HCT116 (cell line): Measurements from ENCODE around the gene EMP2. TPM values are rescaled to one million over a fixed set of nuclear protein-coding genes. Genes with fewer than 3 reads are reported as not detected.

Experiments
- ATAC-seq: fragments of 200-7000 bp; cut with Tn5 transposase; 2 replicates; pipeline ENCODE4 v1.9.1; 2020; ENCODE audit warnings: mild to moderate bottlenecking, moderate library complexity
- BruUV-seq: library from RNA; stranded (reverse); fragments of 400-500 nt; replicated peaks from 2 replicates; lab custom pipeline; 2021; lab: Mats Ljungman, UMichigan
- CTCF ChIA-PET: fragments of 300-600 bp; sonication (Branson Sonifier 250); formaldehyde crosslinking; loops from one replicate; lab custom pipeline; 2021; ENCODE audit warnings: antibody characterized with exemption; lab: Charles Lee
- POLR2A ChIA-PET: fragments of 300-600, 350-600 bp; sonication (Branson Sonifier 250); formaldehyde crosslinking; loops from one replicate; lab custom pipeline; 2021; ENCODE audit warnings: antibody characterized with exemption; lab: Charles Lee
- RAD21 ChIA-PET, 2 experiments: fragments of 300-600 bp; sonication (Branson Sonifier 250); formaldehyde crosslinking; loops; one replicate each; lab custom pipeline; 2023; ENCODE audit warnings: low total read pairs in 2 of 2; ENCODE audit not compliant: uncharacterized antibody in 2 of 2, unreplicated experiment in 2 of 2, low non-redundant PET in 1 of 2; lab: Charles Lee
- DNase-seq: peaks from one replicate; pipeline ENCODE4 v3.0.0-alpha.2; 2010; ENCODE audit warnings: low read depth, low spot score
- H2AFZ ChIP-seq: fragments of 200-600 bp; shearing (Covaris generic), sonication (generic); 2 replicates; pipeline ENCODE4 v1.6.1; 2017; ENCODE audit warnings: low read depth, mixed run types, mixed read lengths, antibody characterized with exemption, low read length; ENCODE audit not compliant: poor library complexity, severe bottlenecking
- H3K27ac ChIP-seq: 2 replicates; pipeline ENCODE4 v1.5.1; 2012; ENCODE audit warnings: low read depth, low read length
- H3K27me3 ChIP-seq: fragments of 200-600 bp; sonication (generic); 2 replicates; pipeline ENCODE4 v1.6.1; 2016; ENCODE audit warnings: mixed run types, low read length, mixed read lengths; ENCODE audit not compliant: insufficient read depth
- H3K36me3 ChIP-seq, 2 experiments: fragments of 200-500 bp in 1 of 2; fragments of 200-600 bp in 1 of 2; sonication (Bioruptor generic) in 1 of 2; sonication (generic) in 1 of 2; 2 replicates each; pipeline versions ENCODE4 v1.5.1 to v1.6.1; 2014 to 2016; ENCODE audit warnings: low read length in 2 of 2, inconsistent platforms in 1 of 2, mixed read lengths in 1 of 2, mixed run types in 1 of 2; ENCODE audit not compliant: insufficient read depth in 2 of 2, control insufficient read depth in 1 of 2
- H3K4me1 ChIP-seq, 2 experiments: fragments of 200-600 bp in 1 of 2; sonication (generic) in 1 of 2; 2 replicates each; pipeline versions ENCODE4 v1.5.1 to v1.6.1; 2012 to 2017; ENCODE audit warnings: low read length in 2 of 2, inconsistent platforms in 1 of 2, mild to moderate bottlenecking in 1 of 2, mixed read lengths in 1 of 2, mixed run types in 1 of 2, moderate library complexity in 1 of 2; ENCODE audit not compliant: insufficient read depth in 2 of 2, control insufficient read depth in 1 of 2
- H3K4me2 ChIP-seq: fragments of 200-600 bp; sonication (generic); 2 replicates; pipeline ENCODE4 v1.6.1; 2017; ENCODE audit warnings: mixed run types, low read length, mixed read lengths
- H3K4me3 ChIP-seq, 2 experiments: fragments of 200-600 bp in 1 of 2; sonication (generic) in 1 of 2; replicated peaks in 1 of 2; 2 replicates each; pipeline ENCODE4 v1.5.1; 2011 to 2016; ENCODE audit warnings: low read length in 2 of 2, control low read depth in 1 of 2, low read depth in 1 of 2, mild to moderate bottlenecking in 1 of 2, mixed read lengths in 1 of 2, mixed run types in 1 of 2
- H3K79me2 ChIP-seq: fragments of 200-600 bp; sonication (generic); 2 replicates; pipeline ENCODE4 v1.6.1; 2017; ENCODE audit warnings: mild to moderate bottlenecking, mixed run types, low read length, moderate library complexity, mixed read lengths; ENCODE audit not compliant: insufficient read depth
- H3K9ac ChIP-seq: fragments of 200-600 bp; sonication (generic); 2 replicates; pipeline ENCODE4 v1.6.1; 2016; ENCODE audit warnings: low read length, mixed read lengths
- H3K9me2 ChIP-seq: fragments of 200-600 bp; sonication (generic), shearing (Covaris generic); 2 replicates; pipeline ENCODE4 v1.6.1; 2017; ENCODE audit warnings: mixed run types, mild to moderate bottlenecking, moderate library complexity; ENCODE audit not compliant: insufficient read depth
- H3K9me3 ChIP-seq, 2 experiments: fragments of 200-500 bp in 1 of 2; fragments of 200-600 bp in 1 of 2; sonication (Bioruptor generic) in 1 of 2; sonication (generic) in 1 of 2; 2 replicates each; pipeline ENCODE4 v1.6.1; 2014 to 2017; ENCODE audit warnings: low read length in 2 of 2, mixed read lengths in 2 of 2, inconsistent platforms in 1 of 2, low read depth in 1 of 2, mild to moderate bottlenecking in 1 of 2, mixed run types in 1 of 2, moderate library complexity in 1 of 2; ENCODE audit not compliant: control insufficient read depth in 1 of 2, insufficient read depth in 1 of 2
- H4K20me1 ChIP-seq: fragments of 200-600 bp; sonication (generic), shearing (Covaris generic); 2 replicates; pipeline ENCODE4 v1.6.1; 2017; ENCODE audit warnings: mixed run types, mild to moderate bottlenecking, moderate library complexity; ENCODE audit not compliant: insufficient read depth
- CBX3 ChIP-seq: IDR thresholded peaks from 2 replicates; pipeline ENCODE4 v1.6.1; 2012; ENCODE audit warnings: low read depth
- EGR1 ChIP-seq: IDR thresholded peaks from 2 replicates; pipeline ENCODE4 v1.6.1; 2012; ENCODE audit warnings: low read depth
- ELF1 ChIP-seq: IDR thresholded peaks from 2 replicates; pipeline ENCODE4 v1.6.1; 2012; ENCODE audit warnings: low read depth, borderline replicate concordance
- EZH2 ChIP-seq: fragments of 200-600 bp; sonication (generic); IDR thresholded peaks from 2 replicates; pipeline ENCODE4 v1.6.1; 2017; ENCODE audit warnings: antibody characterized with exemption, mixed run types
- EZH2phosphoT487 ChIP-seq: fragments of 200-600 bp; IDR thresholded peaks from 2 replicates; pipeline ENCODE4 v1.6.1; 2018; ENCODE audit warnings: antibody characterized with exemption, borderline replicate concordance
- FOSL1 ChIP-seq: IDR thresholded peaks from 2 replicates; pipeline ENCODE4 v1.6.1; 2012; ENCODE audit warnings: low read depth
- JUND ChIP-seq: IDR thresholded peaks from 2 replicates; pipeline ENCODE4 v1.6.1; 2012
- POLR2AphosphoS5 ChIP-seq: IDR thresholded peaks from 2 replicates; pipeline ENCODE4 v1.6.1; 2011; ENCODE audit warnings: mild to moderate bottlenecking, low read depth, low read length, moderate library complexity
- SIN3A ChIP-seq: IDR thresholded peaks from 2 replicates; pipeline ENCODE4 v1.6.1; 2012; ENCODE audit warnings: low read depth
- SP1 ChIP-seq: IDR thresholded peaks from 2 replicates; pipeline ENCODE4 v1.6.1; 2012; ENCODE audit warnings: low read depth
- SRF ChIP-seq: IDR thresholded peaks from 2 replicates; pipeline ENCODE4 v1.6.1; 2012; ENCODE audit warnings: low read depth
- YY1 ChIP-seq: IDR thresholded peaks from 2 replicates; pipeline ENCODE4 v1.6.1; 2011; ENCODE audit warnings: low read length, low read depth, moderate library complexity, mild to moderate bottlenecking; ENCODE audit not compliant: insufficient replicate concordance; ENCODE audit errors: extremely low read depth
- ZFX ChIP-seq: fragments of 450-650 bp; IDR thresholded peaks from 2 replicates; pipeline ENCODE4 v1.6.1; 2017
- intact Hi-C: fragments of 100-400 bp; cut with micrococcal nuclease; formaldehyde crosslinking; loops from 2 replicates; pipeline ENCODE4 v1.10.0; 2022
- total RNA-seq: library from RNA; stranded (reverse); gene quantifications from one replicate; pipeline ENCODE4 v1.2.1, GENCODE V29; 2021; ENCODE audit not compliant: unreplicated experiment
- TF ChIP-seq, protein P1 (sequence below): IDR thresholded peaks from 2 replicates; pipeline ENCODE4 v1.6.1; 2011; ENCODE audit warnings: mild to moderate bottlenecking, low read length, moderate library complexity; ENCODE audit not compliant: insufficient replicate concordance; ENCODE audit errors: extremely low read depth
- TF ChIP-seq, protein P2 (sequence below): IDR thresholded peaks from 2 replicates; pipeline ENCODE4 v1.6.1; 2012
- TF ChIP-seq, protein P3 (sequence below): IDR thresholded peaks from 2 replicates; pipeline ENCODE4 v1.6.1; 2012
- TF ChIP-seq, protein P4 (sequence below): IDR thresholded peaks from 2 replicates; pipeline ENCODE4 v1.6.1; 2012; ENCODE audit warnings: low read depth

Gene EMP2
- total RNA-seq, 1 experiment from 2014 or later = 32.6 TPM

DNA sequence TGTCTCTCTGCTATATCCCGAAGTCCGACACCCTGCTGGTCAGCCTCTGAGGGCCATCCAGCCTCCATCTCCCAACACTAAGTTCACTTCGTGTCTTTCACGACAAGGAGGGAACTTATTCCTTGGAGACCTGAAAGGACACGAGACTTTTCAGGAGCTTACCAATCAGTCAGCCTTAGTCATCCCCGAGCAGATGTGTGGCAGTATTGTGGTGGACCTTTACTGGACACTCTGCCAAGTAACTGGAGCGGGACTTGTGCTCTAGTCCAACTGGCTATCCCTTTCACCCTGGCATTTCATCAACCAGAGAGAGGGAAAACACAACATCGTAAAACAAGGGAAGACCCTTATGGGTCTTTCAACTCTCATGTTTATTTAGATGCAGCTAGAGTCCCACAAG is 87.1 kb downstream of the EMP2 start:
- no peaks in the 10 kb centered on the region for H3K4me1 ChIP-seq
- ChIA-PET POLR2A (no interaction called here), RAD21 (no interaction called here), CTCF (interaction anchor here (1.0 kb wide), 1 partner anchor 29 kb away, joined by 3 read pairs; no protein-coding TSS in a partner anchor)
- H3K27me3 ChIP-seq = no peaks in the 10 kb centered on the region
- peaks cover 4 to 5% of the 10 kb centered on the region in 2 experiments; a peak in 1 of 4 replicates for H3K9me3 ChIP-seq
- no peaks in the 10 kb centered on the region for H3K36me3 ChIP-seq
- TF ChIP-seq EZH2 = no peak
- no peak for TF ChIP-seq ZFX
- TF ChIP-seq, protein P1, sequence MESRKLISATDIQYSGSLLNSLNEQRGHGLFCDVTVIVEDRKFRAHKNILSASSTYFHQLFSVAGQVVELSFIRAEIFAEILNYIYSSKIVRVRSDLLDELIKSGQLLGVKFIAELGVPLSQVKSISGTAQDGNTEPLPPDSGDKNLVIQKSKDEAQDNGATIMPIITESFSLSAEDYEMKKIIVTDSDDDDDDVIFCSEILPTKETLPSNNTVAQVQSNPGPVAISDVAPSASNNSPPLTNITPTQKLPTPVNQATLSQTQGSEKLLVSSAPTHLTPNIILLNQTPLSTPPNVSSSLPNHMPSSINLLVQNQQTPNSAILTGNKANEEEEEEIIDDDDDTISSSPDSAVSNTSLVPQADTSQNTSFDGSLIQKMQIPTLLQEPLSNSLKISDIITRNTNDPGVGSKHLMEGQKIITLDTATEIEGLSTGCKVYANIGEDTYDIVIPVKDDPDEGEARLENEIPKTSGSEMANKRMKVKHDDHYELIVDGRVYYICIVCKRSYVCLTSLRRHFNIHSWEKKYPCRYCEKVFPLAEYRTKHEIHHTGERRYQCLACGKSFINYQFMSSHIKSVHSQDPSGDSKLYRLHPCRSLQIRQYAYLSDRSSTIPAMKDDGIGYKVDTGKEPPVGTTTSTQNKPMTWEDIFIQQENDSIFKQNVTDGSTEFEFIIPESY = no peak
- TF ChIP-seq SP1 = no peak
- no peak for TF ChIP-seq ELF1
- no peak for TF ChIP-seq POLR2AphosphoS5
- TF ChIP-seq, protein P2, sequence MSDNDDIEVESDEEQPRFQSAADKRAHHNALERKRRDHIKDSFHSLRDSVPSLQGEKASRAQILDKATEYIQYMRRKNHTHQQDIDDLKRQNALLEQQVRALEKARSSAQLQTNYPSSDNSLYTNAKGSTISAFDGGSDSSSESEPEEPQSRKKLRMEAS = no peak
- TF ChIP-seq SIN3A = no peak
- ATAC-seq (no peak), DNase-seq (no peak)
- BruUV-seq = no TSS peak
- H3K79me2 ChIP-seq = no peaks in the 10 kb centered on the region
- H3K4me3 ChIP-seq = no peak overlapping the region
- H3K27ac ChIP-seq = no peak overlapping the region
- no peak overlapping the region for H3K9ac ChIP-seq
- H4K20me1 ChIP-seq = no peaks in the 10 kb centered on the region
- H3K4me2 ChIP-seq = no peak overlapping the region
- H3K9me2 ChIP-seq = no peaks in the 10 kb centered on the region
- H2AFZ ChIP-seq = no peak overlapping the region
- intact Hi-C loops = no loop called here

DNA sequence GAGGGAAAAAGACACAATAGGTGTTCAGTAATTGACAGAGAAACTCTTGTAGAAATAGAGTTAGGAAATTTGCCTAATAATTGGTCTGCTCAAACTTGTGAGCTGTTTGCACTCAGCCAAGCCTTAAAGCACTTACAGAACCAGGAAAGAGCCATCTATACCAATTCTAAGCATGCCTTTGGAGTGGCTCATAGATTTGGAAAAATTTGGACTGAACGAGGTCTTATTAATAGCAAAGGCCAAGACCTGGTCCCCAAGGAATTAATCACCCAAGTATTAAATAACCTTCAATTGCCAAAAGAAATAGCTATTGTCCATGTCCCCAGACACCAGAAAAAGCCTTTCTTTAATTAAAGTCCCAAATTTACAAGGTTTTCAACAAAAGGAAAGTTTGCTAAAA is 90.3 kb downstream of the EMP2 start:
- H3K27ac ChIP-seq = no peak overlapping the region
- H3K79me2 ChIP-seq = no peaks in the 10 kb centered on the region
- H3K9ac ChIP-seq = no peak overlapping the region
- ChIA-PET CTCF (no interaction called here), RAD21 (no interaction called here), POLR2A (no interaction called here)
- DNase-seq (no peak), ATAC-seq (no peak)
- H3K4me2 ChIP-seq = no peak overlapping the region
- peaks cover 0 to 5% of the 10 kb centered on the region in 2 experiments; a peak in 1 of 4 replicates for H3K9me3 ChIP-seq
- H3K36me3 ChIP-seq = no peaks in the 10 kb centered on the region
- H3K9me2 ChIP-seq = no peaks in the 10 kb centered on the region
- intact Hi-C loops = no loop called here
- H3K4me3 ChIP-seq = no peak overlapping the region
- BruUV-seq = no TSS peak
- no peaks in the 10 kb centered on the region for H3K4me1 ChIP-seq
- no peaks in the 10 kb centered on the region for H3K27me3 ChIP-seq
- no peaks in the 10 kb centered on the region for H4K20me1 ChIP-seq
- H2AFZ ChIP-seq = no peak overlapping the region
- TF ChIP-seq, protein P3, sequence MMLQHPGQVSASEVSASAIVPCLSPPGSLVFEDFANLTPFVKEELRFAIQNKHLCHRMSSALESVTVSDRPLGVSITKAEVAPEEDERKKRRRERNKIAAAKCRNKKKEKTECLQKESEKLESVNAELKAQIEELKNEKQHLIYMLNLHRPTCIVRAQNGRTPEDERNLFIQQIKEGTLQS = no peak
- no peak for TF ChIP-seq ELF1
- no peak for TF ChIP-seq EZH2phosphoT487
- TF ChIP-seq, protein P4, sequence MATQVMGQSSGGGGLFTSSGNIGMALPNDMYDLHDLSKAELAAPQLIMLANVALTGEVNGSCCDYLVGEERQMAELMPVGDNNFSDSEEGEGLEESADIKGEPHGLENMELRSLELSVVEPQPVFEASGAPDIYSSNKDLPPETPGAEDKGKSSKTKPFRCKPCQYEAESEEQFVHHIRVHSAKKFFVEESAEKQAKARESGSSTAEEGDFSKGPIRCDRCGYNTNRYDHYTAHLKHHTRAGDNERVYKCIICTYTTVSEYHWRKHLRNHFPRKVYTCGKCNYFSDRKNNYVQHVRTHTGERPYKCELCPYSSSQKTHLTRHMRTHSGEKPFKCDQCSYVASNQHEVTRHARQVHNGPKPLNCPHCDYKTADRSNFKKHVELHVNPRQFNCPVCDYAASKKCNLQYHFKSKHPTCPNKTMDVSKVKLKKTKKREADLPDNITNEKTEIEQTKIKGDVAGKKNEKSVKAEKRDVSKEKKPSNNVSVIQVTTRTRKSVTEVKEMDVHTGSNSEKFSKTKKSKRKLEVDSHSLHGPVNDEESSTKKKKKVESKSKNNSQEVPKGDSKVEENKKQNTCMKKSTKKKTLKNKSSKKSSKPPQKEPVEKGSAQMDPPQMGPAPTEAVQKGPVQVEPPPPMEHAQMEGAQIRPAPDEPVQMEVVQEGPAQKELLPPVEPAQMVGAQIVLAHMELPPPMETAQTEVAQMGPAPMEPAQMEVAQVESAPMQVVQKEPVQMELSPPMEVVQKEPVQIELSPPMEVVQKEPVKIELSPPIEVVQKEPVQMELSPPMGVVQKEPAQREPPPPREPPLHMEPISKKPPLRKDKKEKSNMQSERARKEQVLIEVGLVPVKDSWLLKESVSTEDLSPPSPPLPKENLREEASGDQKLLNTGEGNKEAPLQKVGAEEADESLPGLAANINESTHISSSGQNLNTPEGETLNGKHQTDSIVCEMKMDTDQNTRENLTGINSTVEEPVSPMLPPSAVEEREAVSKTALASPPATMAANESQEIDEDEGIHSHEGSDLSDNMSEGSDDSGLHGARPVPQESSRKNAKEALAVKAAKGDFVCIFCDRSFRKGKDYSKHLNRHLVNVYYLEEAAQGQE = no peak
- no peak for TF ChIP-seq CBX3
- TF ChIP-seq JUND = no peak
- no peak for TF ChIP-seq FOSL1
- no peak for TF ChIP-seq EGR1
- TF ChIP-seq EZH2 = no peak
- TF ChIP-seq YY1 = no peak
- no peak for TF ChIP-seq SRF
